HepG2 (cell line): ENCODE measurements around the gene GGTA1. TPM values are rescaled to one million over a fixed set of nuclear protein-coding genes. Genes with fewer than 3 reads are reported as not detected.

ENCODE experiments used
- EED ChIP-seq: sonication (generic); formaldehyde crosslinking; IDR thresholded peaks from 2 replicates; pipeline ENCODE4 v1.5.0; 2020; ENCODE audit warnings: mild to moderate bottlenecking, missing genetic modification reagents
- FUBP1 ChIP-seq: sonication (generic); formaldehyde crosslinking; IDR thresholded peaks from 2 replicates; pipeline ENCODE4 v1.5.1; 2020; ENCODE audit warnings: missing genetic modification reagents, mild to moderate bottlenecking, borderline replicate concordance
- HNF1A ChIP-seq, 2 experiments: sonication (generic) in 1 of 2; formaldehyde crosslinking in 1 of 2; IDR thresholded peaks; 2 replicates each; pipeline versions ENCODE4 v1.4.0 to v1.6.1; 2016 to 2020; ENCODE audit warnings: borderline replicate concordance in 1 of 2, low read depth in 1 of 2, mild to moderate bottlenecking in 1 of 2, missing genetic modification reagents in 1 of 2
- HNRNPK ChIP-seq: fragments of 200-400 bp; formaldehyde crosslinking; IDR thresholded peaks from 2 replicates; pipeline ENCODE4 v1.6.1; 2018; ENCODE audit warnings: low read length, low read depth, moderate library complexity, mild to moderate bottlenecking; ENCODE audit not compliant: poor library complexity, severe bottlenecking
- RBAK ChIP-seq: sonication (generic); formaldehyde crosslinking; IDR thresholded peaks from 2 replicates; pipeline ENCODE4 v1.5.1; 2020; ENCODE audit warnings: mild to moderate bottlenecking, missing genetic modification reagents
- TBX2 ChIP-seq: sonication (generic); formaldehyde crosslinking; IDR thresholded peaks from 2 replicates; pipeline ENCODE4 v1.5.0; 2020; ENCODE audit warnings: missing genetic modification reagents, mild to moderate bottlenecking, borderline replicate concordance
- ZBTB43 ChIP-seq: sonication (generic); formaldehyde crosslinking; conservative IDR thresholded peaks from 2 replicates; pipeline ENCODE4 v1.4.0; 2020; ENCODE audit warnings: missing genetic modification reagents
- ZNF883 ChIP-seq: sonication (generic); formaldehyde crosslinking; IDR thresholded peaks from 2 replicates; pipeline ENCODE4 v1.5.1; 2020; ENCODE audit warnings: mild to moderate bottlenecking, missing genetic modification reagents; ENCODE audit errors: not compliant biosample characterization
- polyA plus RNA-seq, 8 experiments: library from polyadenylated mRNA; depleted of rRNA in 3 of 8; stranded (reverse) in 7 of 8; unstranded in 1 of 8; fragments of >200 nt; fragmentation: Illumina TruSeq in 4 of 8; extraction: Trizol in 4 of 8; gene quantifications; 2 replicates each; pipeline versions ENCODE4 v1.2.1 to v1.2.3, GENCODE V29; 2011 to 2016; ENCODE audit warnings: low read depth in 4 of 8, missing spikeins in 1 of 8, mixed read lengths in 1 of 8; ENCODE audit not compliant: insufficient read depth in 1 of 8
- total RNA-seq, 5 experiments: library from RNA; depleted of rRNA; stranded (reverse); fragments of >200 nt; fragmentation: Illumina TruSeq; extraction: Trizol; gene quantifications; 2 replicates each; pipeline ENCODE4 v1.2.3, GENCODE V29; 2016; ENCODE audit warnings: low read depth in 1 of 5

Gene GGTA1
- total and polyA plus RNA-seq, 2 of the 13 experiments (the other 11 are each of a cell fraction or from before 2014, with no cell fraction given): not detected

GRCh38 chr9:121489344-121489743 lies 10.3 kb downstream of the GGTA1 start (continued):
- TF ChIP-seq ZBTB43: no peak
- no peak for TF ChIP-seq TBX2 (CRISPR knock-in tag)
- no peak for TF ChIP-seq FUBP1 (CRISPR knock-in tag)
- TF ChIP-seq ZNF883: no peak
- no peak for TF ChIP-seq EED (CRISPR knock-in tag)
- no peak for TF ChIP-seq HNF1A (IDR thresholded peaks at IDR 0.05; ENCODE audit: low read depth)
- TF ChIP-seq HNF1A (CRISPR knock-in tag; IDR thresholded peaks at IDR 0.05; ENCODE audit: borderline replicate concordance): no peak
- TF ChIP-seq HNRNPK: no peak
- no peak for TF ChIP-seq RBAK
- TF ChIP-seq, all 625 proteins: peak for 0
